Endothelial cell (in vitro differentiated cells): Measurements from ENCODE around the gene C13orf46. TPM values are rescaled to one million over a fixed set of nuclear protein-coding genes. Genes with fewer than 3 reads are reported as not detected.

Experiments used
- DNase-seq: peaks from one replicate; pipeline ENCODE4 v3.0.0; 2021; ENCODE audit warnings: low spot score
- H3K27ac Mint-ChIP-seq: one replicate; pipeline ENCODE4 v1.8.0; 2021; ENCODE audit warnings: mixed read lengths, inconsistent platforms; ENCODE audit not compliant: unreplicated experiment
- H3K27me3 Mint-ChIP-seq: one replicate; pipeline ENCODE4 v1.8.0; 2021; ENCODE audit warnings: mild to moderate bottlenecking, moderate library complexity, mixed read lengths, inconsistent platforms; ENCODE audit not compliant: unreplicated experiment
- H3K36me3 Mint-ChIP-seq: one replicate; pipeline ENCODE4 v1.8.0; 2021; ENCODE audit warnings: mild to moderate bottlenecking, low read depth, mixed read lengths, inconsistent platforms; ENCODE audit not compliant: unreplicated experiment
- H3K4me1 Mint-ChIP-seq: one replicate; pipeline ENCODE4 v1.8.0; 2021; ENCODE audit warnings: mild to moderate bottlenecking, mixed read lengths, inconsistent platforms; ENCODE audit not compliant: unreplicated experiment
- H3K4me3 Mint-ChIP-seq: one replicate; pipeline ENCODE4 v1.8.0; 2021; ENCODE audit warnings: mild to moderate bottlenecking, mixed read lengths, inconsistent platforms; ENCODE audit not compliant: unreplicated experiment
- H3K9me3 Mint-ChIP-seq: one replicate; pipeline ENCODE4 v1.8.0; 2021; ENCODE audit warnings: mixed read lengths, inconsistent platforms; ENCODE audit not compliant: unreplicated experiment
- total RNA-seq: library from RNA; stranded (reverse); fragmentation: NEBNext Ultra II Directional; extraction: Animal tissue kit (Norgen Biotek cat#: 25700); gene quantifications from one replicate; pipeline ENCODE4 v1.2.1, GENCODE V29; 2021; ENCODE audit not compliant: unreplicated experiment
- TF ChIP-seq, protein P1 (sequence below): fragments of 200-600 bp; sonication (generic); IDR thresholded peaks from one replicate; pipeline ENCODE4 v1.5.0; 2021; ENCODE audit warnings: antibody characterized with exemption; ENCODE audit not compliant: unreplicated experiment

The C13orf46 gene
- total RNA-seq, 1 donor from 2014 or later = 1.5 TPM

- no peak overlapping the region for H3K4me3 Mint-ChIP-seq
- TF ChIP-seq, protein P1, sequence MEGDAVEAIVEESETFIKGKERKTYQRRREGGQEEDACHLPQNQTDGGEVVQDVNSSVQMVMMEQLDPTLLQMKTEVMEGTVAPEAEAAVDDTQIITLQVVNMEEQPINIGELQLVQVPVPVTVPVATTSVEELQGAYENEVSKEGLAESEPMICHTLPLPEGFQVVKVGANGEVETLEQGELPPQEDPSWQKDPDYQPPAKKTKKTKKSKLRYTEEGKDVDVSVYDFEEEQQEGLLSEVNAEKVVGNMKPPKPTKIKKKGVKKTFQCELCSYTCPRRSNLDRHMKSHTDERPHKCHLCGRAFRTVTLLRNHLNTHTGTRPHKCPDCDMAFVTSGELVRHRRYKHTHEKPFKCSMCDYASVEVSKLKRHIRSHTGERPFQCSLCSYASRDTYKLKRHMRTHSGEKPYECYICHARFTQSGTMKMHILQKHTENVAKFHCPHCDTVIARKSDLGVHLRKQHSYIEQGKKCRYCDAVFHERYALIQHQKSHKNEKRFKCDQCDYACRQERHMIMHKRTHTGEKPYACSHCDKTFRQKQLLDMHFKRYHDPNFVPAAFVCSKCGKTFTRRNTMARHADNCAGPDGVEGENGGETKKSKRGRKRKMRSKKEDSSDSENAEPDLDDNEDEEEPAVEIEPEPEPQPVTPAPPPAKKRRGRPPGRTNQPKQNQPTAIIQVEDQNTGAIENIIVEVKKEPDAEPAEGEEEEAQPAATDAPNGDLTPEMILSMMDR = no peak
- DNase-seq = no peak
- H3K9me3 Mint-ChIP-seq = no peaks in the 10 kb centered on the region
- no peaks in the 10 kb centered on the region for H3K36me3 Mint-ChIP-seq
- peaks cover 12% of the 10 kb centered on the region for H3K4me1 Mint-ChIP-seq
- peaks cover 2% of the 10 kb centered on the region for H3K27me3 Mint-ChIP-seq
- no peak overlapping the region for H3K27ac Mint-ChIP-seq
These were observed 41.9 kb downstream of the C13orf46 start for GRCh38 chr13:113931841-113932459.

GRCh38 chr13:113930671-113931637, 42.9 kb downstream of the C13orf46 start:
- H3K4me3 Mint-ChIP-seq = no peak overlapping the region
- DNase-seq = no peak

GRCh38 chr13:113929628-113930615, 44.0 kb downstream of the C13orf46 start:
- no peaks in the 10 kb centered on the region for H3K36me3 Mint-ChIP-seq
- no peak overlapping the region for H3K27ac Mint-ChIP-seq

More at GRCh38 chr13:113930671-113931637, 42.9 kb downstream of the C13orf46 start:
- peaks cover 2% of the 10 kb centered on the region for H3K27me3 Mint-ChIP-seq
- peaks cover 6% of the 10 kb centered on the region for H3K4me1 Mint-ChIP-seq
- H3K27ac Mint-ChIP-seq = no peak overlapping the region
- H3K9me3 Mint-ChIP-seq = no peaks in the 10 kb centered on the region
- H3K36me3 Mint-ChIP-seq = no peaks in the 10 kb centered on the region
- TF ChIP-seq, protein P1 = no peak

DNA sequence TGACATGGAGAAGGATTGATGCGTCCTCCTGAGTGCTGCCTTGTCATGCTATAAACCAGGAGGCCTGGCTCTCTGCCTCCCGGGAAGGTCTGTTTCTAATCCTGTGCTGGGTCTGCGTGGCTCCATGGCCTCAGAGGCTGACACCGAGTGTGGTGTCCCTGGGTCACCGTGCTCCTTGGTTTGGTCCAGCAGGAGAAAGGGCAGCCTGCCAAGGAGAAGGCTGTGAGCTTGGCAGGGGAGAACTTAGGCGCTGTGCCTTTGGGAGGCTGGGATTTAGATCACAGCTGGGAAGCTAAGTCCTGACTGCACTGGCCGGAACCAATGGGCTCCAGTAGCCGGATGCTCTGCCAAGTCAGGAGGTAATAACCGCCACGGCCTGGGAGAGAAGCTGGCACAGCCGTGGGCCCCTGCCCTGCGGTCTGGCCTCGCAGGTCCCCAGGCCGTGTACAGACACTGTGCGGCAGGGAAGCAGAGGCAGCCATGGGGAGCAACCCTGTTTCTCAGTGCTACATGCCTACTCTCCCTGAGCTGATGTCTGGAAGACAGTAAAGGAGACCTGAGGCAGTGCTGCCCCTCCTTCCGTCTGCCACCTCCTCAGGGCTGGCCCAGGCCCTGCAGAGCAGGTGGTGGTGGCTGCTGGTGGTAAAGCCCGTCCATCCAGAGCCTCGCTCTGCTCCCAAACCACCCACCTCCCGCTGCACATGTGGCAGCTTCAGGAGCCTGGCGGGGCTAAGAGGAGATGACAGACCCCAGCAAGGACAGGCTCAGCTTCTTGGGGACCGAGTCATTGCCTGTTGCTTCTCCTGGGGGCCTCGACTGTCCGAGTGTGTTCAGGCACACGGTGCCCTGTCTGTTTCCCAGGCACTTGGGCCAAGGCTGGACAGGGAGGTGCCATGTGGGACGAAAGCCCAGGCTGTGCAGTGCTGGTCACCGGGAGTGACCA, 44.9 kb downstream of the C13orf46 start:
- Mint-ChIP-seq H3K36me3 (no peaks in the 10 kb centered on the region), H3K9me3 (no peaks in the 10 kb centered on the region), H3K4me1 (no peaks in the 10 kb centered on the region), H3K27me3 (peaks cover 2% of the 10 kb centered on the region), H3K4me3 (no peak overlapping the region), H3K27ac (no peak overlapping the region)
- TF ChIP-seq, protein P1 = no peak
- no peak for DNase-seq

More at GRCh38 chr13:113929628-113930615, 44.0 kb downstream of the C13orf46 start:
- no peak for DNase-seq
- Mint-ChIP-seq H3K4me3 (no peak overlapping the region), H3K9me3 (no peaks in the 10 kb centered on the region), H3K4me1 (no peaks in the 10 kb centered on the region), H3K27me3 (peaks cover 4% of the 10 kb centered on the region)
- TF ChIP-seq, protein P1 = no peak
